Mammary epithelial cell (primary cell): Measurements from ENCODE around the gene CDC25B.

Experiments used
- CTCF ChIP-seq, 2 donors: IDR thresholded peaks in 1 of 2; conservative IDR thresholded peaks in 1 of 2; 2 replicates each; pipeline ENCODE4 v1.5.1; 2011 to 2012; ENCODE audit warnings: inconsistent platforms in 2 of 2, low read length in 2 of 2, mild to moderate bottlenecking in 2 of 2, control low read depth in 1 of 2, low read depth in 1 of 2; ENCODE audit not compliant: insufficient read depth in 1 of 2; ENCODE audit errors: extremely low read depth in 1 of 2
- EZH2 ChIP-seq: IDR thresholded peaks from 2 replicates; pipeline ENCODE4 v1.6.1; 2012; ENCODE audit warnings: low read length, inconsistent platforms, borderline replicate concordance

GRCh38 chr20:3788685-3789155 lies 7.4 kb upstream of the CDC25B start:
- TF ChIP-seq CTCF (conservative IDR thresholded peaks at IDR 0.05 in 1 of 2, IDR thresholded peaks at IDR 0.05 in 1 of 2; ENCODE audit: extremely low read depth in 1 of 2, insufficient read depth in 1 of 2, low read depth in 1 of 2, low read length in 2 of 2) (no peak), EZH2 (no peak)
